ENCODE measurements around the gene PARD6A.
A peak's percentile ranks its signal among the peaks of the same experiment; 100 is the strongest.
"Not testable (repeated sequence)": the region's sequence is repeated elsewhere in the genome, so short reads cannot be mapped to it uniquely, and the experiment has no call there.

Gene PARD6A

DNA sequence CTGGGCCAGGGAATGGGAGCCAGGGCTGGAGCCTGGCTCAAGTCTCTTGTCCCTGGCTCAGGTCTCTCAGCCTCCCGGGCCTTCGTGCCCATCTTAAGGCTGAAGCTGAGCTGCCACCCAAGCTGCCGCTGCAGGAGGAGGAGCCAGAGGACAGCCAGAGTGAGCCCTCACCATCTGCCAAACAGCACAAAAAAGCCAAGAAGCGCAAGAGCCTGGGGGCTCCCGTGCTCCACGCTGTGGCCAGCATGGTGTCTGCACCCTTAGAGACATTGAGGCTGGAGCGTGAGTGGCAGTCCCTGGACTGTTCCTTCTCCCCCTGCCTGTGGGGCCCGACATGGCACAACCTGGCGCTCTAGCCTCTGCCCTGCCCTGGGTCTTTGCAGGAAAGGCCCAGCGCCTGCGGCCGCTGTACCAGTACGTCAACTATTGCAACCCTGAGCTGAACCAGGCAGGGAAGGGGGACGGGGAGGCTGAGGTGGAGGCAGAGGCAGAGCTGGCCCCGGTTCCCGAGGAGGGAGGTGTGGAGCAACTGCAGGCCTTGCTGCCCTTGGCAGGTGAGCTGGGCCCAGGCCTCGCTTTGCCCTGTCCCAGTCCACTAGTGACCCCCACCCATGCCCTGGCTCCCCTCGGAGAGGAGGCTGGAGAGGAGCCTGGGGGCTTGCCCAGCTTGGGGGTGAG lies 7.2 kb downstream of the PARD6A start:
- peak; percentile 87 to 88 for DNase-seq

DNA sequence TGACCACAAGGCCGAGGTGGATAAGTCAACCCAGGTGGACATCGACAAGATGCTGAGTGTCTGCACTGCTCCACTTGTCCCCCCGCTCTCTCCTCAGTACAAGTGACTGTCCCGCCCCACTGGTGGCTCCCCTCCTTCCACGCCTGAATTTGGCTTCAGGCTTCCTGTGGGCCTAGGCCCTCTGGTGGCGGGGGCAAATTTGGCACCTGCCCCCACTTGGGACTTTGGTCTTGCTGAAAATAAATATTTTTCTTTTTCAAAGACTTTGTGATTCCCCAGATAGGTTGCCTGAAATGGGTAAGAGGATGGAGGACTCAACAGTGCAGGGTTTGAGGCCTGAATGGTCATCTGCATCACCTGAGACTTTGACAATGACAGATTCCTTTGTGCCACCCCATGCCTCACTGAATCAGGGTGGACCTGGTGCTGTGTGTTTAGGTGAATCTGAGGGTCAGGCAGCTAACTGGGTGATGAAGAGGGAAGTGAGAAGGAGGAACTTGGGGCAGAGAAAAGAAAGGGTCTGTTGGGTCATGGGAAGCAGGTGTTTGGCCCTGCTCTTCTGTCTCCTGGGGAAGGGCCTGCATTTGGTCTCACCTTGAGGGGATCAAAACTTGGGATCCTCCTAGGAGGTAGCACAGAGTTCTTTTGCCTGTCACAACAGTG lies 7.9 kb downstream of the PARD6A start:
- peak in 1 of 2 donors; percentile 15 for DNase-seq

- no peak for DNase-seq
These were observed 8.8 kb downstream of the PARD6A start for GRCh38 chr16:67669499-67670101.

DNA sequence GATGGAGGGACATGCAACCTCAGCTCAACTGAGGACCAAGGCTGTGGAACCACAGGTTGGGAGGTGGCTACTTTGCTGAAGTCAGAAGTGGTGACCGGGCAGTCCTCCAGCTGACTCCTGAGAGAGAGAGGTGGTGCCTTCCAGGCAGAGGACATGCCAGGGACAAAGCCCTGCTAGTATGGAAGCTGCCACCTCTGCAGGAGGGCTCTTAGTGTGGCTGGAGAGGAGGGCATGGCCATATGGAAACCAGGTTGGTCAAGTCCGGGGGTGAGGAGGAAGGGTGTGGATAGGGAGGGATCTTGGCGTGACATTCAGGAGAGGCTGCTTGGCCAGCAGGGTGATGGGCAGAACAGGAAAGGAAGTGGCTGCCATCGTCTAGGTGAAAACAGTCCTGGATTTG lies 11.5 kb downstream of the PARD6A start:
- no peak for DNase-seq

DNA sequence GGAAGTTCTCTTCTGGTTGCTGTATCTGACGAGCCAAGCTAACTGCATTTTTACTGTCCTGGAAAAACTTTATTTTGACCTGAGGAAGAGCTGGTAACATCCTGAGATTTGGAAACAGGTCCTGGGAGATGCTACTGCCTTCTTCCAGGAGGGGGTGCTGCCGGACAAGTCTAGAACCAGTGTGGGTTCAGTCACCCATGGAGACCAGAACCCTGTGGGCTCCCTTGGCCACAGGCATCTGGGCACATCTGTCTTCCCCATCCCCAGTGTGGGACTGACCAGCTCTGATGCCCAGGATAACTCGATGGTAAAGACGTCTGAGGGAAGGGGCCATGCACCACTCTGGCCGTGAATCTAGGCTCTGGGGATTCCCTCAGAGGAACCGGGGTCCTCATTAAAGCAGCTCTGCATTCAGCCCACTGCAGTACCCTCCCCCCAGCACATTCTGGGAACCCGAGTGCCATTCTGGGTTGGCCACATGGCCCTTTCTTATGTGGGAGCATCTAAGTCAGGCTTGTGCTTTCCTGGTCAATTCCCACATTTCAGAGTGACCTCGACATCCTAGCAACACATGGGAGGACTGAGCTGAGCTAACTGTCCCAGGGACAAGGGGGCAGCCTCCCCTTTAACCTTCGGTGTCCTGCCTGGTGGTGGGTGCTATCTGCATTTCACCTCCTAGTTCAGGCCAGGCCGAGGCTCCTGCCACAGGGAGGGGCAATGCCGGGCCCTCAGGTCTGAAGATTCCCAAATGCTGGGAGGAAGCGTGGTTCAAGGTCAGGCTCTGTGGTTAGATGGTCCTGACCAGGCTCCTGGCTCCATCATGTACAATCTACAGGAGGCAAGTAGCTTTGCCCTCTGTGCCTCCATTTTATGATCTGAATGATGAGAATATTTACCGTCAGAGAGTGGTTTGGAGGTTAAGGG lies 12.2 kb downstream of the PARD6A start:
- DNase-seq: peak; percentile 59 to 86

- DNase-seq: peak; percentile 70 to 77
These were observed 13.2 kb downstream of the PARD6A start for GRCh38 chr16:67673712-67674580.

DNA sequence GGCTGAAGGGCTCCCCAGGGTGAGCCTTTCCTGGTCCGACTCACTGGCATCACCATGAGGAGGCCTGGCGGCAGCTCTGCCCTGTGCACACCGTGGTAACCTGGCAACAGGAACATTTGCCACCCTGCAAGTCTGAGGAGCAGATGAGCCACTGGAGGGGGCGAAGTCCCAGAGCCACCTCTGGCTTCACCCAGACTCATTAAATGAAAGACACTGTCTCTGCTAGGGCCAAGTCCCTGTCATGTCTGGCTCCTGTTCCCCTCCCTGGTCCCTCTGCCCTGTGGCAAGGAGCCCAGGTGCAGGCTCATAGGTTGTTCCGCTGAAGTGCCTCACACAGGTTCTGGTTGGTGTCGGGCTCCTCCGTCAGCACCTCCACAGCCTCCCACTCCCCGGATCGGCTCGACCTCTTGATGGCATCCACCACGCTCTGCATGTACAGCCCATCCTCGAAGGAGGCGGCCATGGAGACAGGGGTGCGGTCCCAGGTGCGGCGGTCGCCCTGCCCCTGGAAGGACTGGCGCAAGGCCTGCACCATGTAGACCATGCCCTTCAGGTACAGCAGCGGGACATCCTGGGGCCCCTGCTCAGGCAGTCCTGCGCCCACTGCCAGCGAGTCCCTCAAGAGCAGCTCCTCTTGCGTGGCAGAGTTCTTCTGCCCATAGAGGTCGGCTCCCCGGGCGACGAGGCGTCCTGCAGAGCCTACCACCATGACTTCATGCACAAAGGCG lies 14.3 kb downstream of the PARD6A start:
- no peak for DNase-seq

- no peak for DNase-seq
These were observed 14.8 kb downstream of the PARD6A start for GRCh38 chr16:67675579-67675935.

GRCh38 chr16:67675999-67676398 lies 15.2 kb downstream of the PARD6A start:
- DNase-seq: no peak

- no peak for DNase-seq
These were observed 15.8 kb downstream of the PARD6A start for GRCh38 chr16:67676516-67676915.

GRCh38 chr16:67676939-67677338 lies 16.2 kb downstream of the PARD6A start:
- DNase-seq: no peak

- no peak for DNase-seq
These were observed 17.0 kb downstream of the PARD6A start for GRCh38 chr16:67677712-67678111.

GRCh38 chr16:67678354-67679023 lies 17.7 kb downstream of the PARD6A start:
- no peak for DNase-seq

- DNase-seq: no peak
These were observed 19.5 kb downstream of the PARD6A start for GRCh38 chr16:67679935-67680897.

DNA sequence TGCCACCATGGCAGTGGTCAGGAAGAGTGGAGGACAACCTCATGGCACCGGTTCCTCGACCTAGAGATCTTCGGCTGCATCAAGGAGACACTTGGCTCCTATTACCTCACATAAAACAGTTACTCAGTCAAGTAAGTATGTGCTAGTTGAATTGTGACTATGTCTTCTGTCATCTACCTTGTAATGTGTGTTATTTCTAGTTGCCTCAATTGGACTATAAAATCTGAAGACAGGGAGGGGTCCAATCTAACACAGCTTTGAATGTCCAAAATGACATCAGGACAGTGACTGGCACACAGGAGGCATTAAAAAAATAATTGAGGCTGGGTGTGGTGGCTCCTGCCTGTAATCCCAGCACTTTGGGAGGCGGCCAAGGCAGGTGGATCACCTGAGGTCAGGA lies 23.0 kb downstream of the PARD6A start:
- DNase-seq: no peak

- DNase-seq: no peak
These were observed 24.8 kb downstream of the PARD6A start for GRCh38 chr16:67685388-67686112.

DNA sequence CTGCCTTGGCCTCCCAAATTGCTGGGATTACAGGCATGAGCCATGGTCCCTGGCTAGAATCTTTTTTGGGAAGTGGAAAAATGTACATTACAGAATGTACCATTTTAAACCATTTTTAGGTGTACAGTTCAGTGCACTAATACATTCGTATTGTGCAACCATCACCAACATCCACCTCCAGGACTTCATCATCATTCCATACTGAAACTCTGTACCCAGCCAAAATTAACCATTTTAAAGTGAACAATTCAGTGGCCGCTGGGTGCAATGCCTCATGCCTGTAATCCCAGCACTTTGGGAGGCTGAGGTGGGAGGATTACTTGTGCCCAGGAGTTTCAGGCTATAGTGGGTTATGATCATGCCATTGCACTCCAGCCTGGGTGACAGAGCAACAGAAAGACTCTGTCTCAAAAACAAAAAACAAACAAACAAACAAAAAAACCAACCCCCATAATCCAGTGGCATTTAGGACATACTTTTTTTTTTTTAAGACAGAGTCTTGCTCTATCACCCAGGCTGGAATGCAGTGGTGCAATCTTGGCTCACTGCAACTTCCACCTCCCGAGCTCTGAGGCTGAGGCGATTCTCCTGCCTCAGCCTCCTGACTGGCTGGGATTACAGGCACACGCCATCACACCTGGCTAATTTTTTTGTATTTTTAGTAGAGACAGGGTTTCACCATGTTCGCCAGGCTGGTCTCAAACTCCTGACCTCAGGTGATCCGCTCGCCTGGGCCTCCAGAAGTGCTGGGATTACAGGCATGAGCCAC lies 32.9 kb downstream of the PARD6A start:
- DNase-seq: not testable (repeated sequence)

DNA sequence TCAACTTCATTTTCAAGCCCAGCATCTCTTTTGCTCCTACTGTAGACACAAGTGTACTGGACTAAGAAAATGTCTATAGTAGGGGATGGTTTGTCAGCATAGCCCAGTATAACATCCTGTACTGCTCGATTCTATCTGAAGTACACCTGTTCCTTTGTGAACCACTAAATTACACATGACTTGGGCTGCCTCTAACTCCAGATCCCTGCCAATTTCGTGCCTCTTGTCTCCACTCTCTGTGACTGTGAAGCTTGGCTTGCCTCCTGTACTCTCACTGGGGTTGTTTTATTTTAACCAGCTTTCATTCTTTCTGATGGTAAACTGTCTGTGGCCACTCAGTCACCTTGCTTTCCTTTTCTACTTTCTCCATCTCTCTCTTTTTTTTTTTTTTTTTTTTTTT lies 33.9 kb downstream of the PARD6A start:
- no peak for DNase-seq

All from inflammatory macrophage treated with lipopolysaccharide for 1 hour (primary cell).